ENCODE results near the gene CEMIP.

DNA sequence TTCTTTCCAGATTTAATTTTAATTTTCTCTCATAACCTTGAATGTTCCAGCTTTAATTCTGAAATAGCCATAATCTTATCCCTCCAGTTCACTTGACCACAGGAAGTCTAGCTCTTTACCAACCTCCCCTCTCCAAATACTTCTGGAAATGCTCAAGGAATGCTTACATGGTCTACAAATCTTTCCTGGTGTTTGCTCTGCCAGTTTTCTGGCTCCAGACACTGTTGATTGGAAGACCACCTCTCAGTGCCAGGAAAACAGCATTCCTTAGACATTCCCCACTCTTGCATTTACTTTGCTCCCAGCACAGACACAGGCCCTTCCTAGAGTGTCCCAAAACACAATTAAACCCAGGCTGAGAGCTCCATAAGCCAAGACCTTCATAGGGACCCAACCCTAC is 111.8 kb downstream of the CEMIP start:
- TF ChIP-seq CTCF (conservative IDR thresholded peaks at IDR 0.05; ENCODE audit: low read length): no peak
- TF ChIP-seq EZH2phosphoT487 (IDR thresholded peaks at IDR 0.05; ENCODE audit: borderline replicate concordance, low read depth, low read length): no peak

Data from OCI-LY7 (cell line).